Bronchial epithelial cell (primary cell): ENCODE results near the gene SIM2. TPM values are rescaled to one million over a fixed set of nuclear protein-coding genes. Genes with fewer than 3 reads are reported as not detected.

ENCODE experiments used
- DNase-seq: peaks from one replicate; pipeline ENCODE4 v3.0.0-alpha.2; 2010; ENCODE audit warnings: low read depth
- FAIRE-seq: peaks from 2 replicates; lab custom pipeline; 2011; peaks lifted over from hg19 to GRCh38; lab: Jason Lieb, UNC
- H3K27me3 ChIP-seq: 2 replicates; pipeline ENCODE4 v1.5.1; 2011; ENCODE audit warnings: low read length; ENCODE audit not compliant: control insufficient read depth, insufficient read depth
- H3K36me3 ChIP-seq: 2 replicates; pipeline ENCODE4 v1.5.1; 2011; ENCODE audit warnings: low read length; ENCODE audit not compliant: control insufficient read depth, insufficient read depth
- H3K4me3 ChIP-seq: 2 replicates; pipeline ENCODE4 v1.5.1; 2011; ENCODE audit warnings: mild to moderate bottlenecking, low read depth, low read length, control low read depth
- CTCF ChIP-seq: IDR thresholded peaks from 2 replicates; pipeline ENCODE4 v1.5.1; 2011; ENCODE audit warnings: mild to moderate bottlenecking, moderate library complexity, low read length, control low read depth, inconsistent platforms; ENCODE audit not compliant: insufficient read depth, severe bottlenecking
- total RNA-seq: library from RNA; depleted of rRNA; stranded (reverse); fragments of >200 nt; gene quantifications from 2 replicates; pipeline ENCODE4 v1.2.1, GENCODE V29; 2014

SIM2 gene
- total RNA-seq, 1 donor from 2014 or later, result 0.26 TPM

- TF ChIP-seq CTCF, result no peak
- Histone ChIP-seq H3K27me3 (peaks cover 73% of the 10 kb centered on the region), H3K4me3 (no peak overlapping the region), H3K36me3 (no peaks in the 10 kb centered on the region)
- FAIRE-seq, result no peak
- no peak for DNase-seq
Observed at GRCh38 chr21:36703626-36704280, 4.8 kb downstream of the SIM2 start.

DNA sequence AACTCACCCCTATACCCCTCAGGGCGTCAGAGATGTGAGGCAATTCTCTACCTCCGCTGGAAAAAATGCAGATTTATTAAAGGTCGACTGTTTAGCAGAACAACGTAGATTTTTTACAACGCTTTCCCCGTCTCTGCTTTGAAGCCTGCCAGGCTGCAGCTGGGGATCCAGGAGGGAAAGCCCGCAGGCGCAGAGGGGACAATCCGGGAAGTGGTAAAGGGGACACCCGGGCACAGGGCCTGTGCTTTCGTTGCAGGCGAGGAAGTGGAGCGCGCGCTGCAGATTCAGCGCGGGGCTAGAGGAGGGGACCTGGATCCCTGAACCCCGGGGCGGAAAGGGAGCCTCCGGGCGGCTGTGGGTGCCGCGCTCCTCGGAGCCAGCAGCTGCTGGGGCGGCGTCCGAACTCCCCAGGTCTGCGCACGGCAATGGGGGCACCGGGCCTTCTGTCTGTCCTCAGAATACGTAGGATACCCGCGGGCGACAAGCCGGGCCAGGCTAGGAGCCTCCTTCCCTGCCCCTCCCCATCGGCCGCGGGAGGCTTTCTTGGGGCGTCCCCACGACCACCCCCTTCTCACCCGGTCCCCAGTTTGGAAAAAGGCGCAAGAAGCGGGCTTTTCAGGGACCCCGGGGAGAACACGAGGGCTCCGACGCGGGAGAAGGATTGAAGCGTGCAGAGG is 5.5 kb downstream of the SIM2 start:
- H3K36me3 ChIP-seq, result no peaks in the 10 kb centered on the region
- FAIRE-seq (no peak), DNase-seq (no peak)
- H3K27me3 ChIP-seq, result peaks cover 80% of the 10 kb centered on the region
- TF ChIP-seq CTCF, result no peak
- H3K4me3 ChIP-seq, result no peak overlapping the region

GRCh38 chr21:36704958-36705678 is 6.2 kb downstream of the SIM2 start:
- no peak for TF ChIP-seq CTCF
- H3K4me3 ChIP-seq, result no peak overlapping the region
- H3K27me3 ChIP-seq, result peaks cover 80% of the 10 kb centered on the region
- FAIRE-seq (no peak), DNase-seq (no peak)
- no peaks in the 10 kb centered on the region for H3K36me3 ChIP-seq

DNA sequence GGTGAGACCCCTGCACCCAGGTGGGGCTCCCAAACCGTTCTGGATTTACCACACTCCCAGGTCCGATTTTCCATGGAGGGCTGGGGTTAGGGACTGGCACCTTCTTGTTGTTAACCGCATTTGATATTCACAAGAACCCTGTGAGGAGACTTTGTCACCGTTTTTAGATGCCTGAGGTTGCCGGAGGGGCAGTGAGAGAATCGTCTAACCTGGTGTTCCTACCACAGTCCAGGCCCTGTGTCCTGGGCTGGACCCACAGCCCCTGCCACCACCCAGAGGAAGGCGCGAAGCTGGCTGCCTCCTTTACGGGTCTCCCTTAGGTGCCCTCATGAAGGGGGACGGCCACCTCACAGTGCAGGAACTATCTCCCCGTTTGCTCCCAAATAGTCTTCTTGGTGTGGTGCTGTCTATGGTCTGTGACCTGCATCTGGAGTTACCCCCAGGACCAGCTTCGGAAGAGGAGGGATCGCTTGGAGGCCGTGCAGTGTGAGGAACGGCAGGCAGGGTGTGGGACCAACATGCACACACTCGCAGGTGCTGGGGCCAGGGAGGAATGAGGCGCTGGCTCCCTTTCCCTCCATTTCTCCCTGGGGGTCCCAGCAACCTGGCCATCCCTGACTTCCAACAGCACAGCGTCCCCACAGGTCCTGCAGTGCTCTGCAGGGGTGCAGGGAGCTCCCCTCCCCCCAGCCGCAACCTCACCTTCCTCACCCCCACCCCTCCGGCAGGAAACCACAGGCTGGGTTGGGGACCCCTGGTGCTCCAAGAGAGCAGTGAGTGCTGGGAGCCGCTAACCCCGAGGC is 7.0 kb downstream of the SIM2 start:
- Histone ChIP-seq H3K4me3 (no peak overlapping the region), H3K27me3 (peaks cover 78% of the 10 kb centered on the region), H3K36me3 (no peaks in the 10 kb centered on the region)
- DNase-seq (no peak), FAIRE-seq (no peak)
- peak; percentile 32 for TF ChIP-seq CTCF

DNA sequence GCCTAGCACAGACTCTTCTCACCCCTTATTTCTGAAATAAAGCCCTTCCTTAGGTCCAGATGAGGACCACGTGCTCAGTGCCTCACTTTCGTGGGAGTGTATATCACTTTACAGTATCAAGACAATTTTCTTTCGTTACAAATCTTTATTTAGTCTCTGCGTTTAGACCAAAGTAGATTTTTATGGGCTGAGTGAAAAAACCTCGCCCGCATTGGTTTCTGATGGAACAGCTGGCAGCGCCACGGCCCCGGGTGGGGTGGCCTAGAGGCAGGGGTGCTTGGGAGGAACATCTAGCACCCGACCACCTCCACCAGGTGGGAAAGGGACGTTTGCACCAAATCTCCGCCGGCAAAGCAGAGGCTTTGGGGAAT is 7.6 kb downstream of the SIM2 start:
- H3K27me3 ChIP-seq, result peaks cover 78% of the 10 kb centered on the region
- FAIRE-seq, result no peak

More for the DNA sequence above, 7.6 kb downstream of the SIM2 start:
- Histone ChIP-seq H3K4me3 (no peak overlapping the region), H3K36me3 (no peaks in the 10 kb centered on the region)
- DNase-seq, result no peak
- no peak for TF ChIP-seq CTCF
